Fibroblast of skin of left biceps (primary cell): Measurements from ENCODE around the gene GATD1.

Source experiments
- DNase-seq, 2 experiments: peaks; one replicate each; pipeline ENCODE4 v3.0.0-alpha.2; 2013; ENCODE audit warnings: low read depth in 2 of 2

GATD1 gene

DNA sequence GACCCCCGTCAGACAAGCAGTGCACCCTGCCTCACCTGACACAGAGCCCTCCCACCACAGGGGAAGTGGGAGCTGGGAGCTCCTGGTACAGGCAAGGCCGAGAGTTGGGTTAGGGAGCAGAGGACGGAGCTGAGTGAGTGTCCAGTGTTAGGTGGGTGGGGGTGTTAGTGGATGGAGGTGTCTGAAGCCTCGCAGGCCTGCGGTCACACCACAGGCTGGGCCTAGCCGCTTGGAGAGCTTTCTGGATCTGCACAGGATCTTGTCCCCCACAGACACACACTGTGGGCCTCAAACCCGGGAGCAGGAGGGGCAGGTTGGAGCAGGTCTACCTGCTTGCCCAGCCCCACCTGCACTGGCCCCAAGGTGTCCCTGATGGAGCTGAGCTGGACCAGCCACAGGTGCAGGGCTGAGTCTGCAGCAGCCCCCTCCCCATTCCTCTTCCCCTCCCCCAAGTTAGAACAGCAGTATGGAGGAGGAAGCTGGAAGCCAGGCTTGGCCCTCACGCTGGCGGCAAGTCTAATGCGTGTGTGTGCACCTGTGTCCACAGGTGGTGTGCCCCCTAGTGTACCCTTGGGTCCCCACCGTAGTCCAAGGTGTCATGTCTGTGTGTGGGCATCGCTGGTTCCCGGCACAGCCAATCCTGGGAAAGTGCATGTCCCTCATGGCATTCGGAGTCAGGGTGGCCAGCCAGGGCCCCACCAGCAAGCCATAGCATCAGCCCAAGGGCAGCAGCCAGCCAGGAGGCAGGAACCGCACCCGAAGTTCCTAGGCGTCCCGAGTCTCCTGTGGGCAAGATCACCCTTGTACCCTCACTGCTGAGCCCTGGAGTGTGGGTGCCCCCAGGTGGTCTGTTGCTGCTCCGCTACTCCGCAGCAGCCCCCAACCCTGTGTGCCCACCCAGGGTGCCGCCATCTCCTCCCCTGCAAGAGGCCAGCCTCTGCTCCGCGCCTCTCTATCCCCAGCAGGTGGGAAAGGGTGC, 2.0 kb upstream of the GATD1 start:
- no peak for DNase-seq

DNA sequence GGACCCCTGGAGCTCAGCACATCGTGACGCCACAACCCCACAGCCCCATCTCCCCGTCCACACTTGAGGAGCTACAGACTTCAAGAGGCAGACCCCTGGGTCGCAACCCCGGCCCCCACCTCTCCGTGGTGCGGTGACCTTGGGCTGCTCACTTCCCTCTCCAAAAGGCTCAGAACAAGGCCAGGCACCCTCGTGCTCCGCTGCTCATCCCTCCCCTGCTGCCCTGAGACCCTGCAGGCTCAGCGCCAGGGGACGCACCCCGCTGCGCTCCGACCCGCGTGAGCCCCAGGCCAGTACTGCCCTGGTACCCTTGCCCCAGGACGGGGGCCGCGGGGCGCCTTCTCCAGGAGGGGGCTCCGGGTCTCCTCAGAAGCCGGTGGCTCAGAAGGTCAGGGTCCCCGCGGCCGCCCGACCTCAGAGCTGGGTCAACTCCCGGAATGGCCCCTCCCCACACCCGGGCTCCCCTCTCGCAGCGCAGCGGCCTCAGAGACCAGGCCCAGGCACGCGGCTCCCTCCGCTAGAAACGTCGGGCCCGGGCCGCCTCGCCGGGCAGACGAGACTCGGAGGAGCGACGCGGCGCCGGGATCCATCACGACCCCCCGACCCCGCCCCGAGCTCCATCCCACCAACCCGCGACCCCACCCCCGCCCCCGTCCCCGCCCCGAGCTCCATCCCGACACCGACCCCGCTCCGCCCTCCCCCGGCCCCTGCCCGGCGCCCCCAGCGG, 563 bp downstream of the GATD1 start:
- DNase-seq, result no peak

DNA sequence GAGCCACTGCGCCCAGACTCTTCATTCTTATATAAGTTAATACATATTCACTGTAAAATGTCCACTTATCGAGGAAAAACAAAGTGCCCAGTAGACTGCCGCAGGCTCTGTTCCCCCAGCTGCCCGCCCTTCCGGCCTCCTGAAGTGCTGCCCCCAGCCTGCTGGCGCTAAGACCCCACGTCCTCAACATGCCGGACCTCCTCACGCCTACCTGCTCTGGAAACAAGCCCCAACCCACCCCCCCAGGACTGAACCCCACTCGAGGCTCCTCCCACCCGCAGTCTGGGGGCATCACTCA, 1.1 kb downstream of the GATD1 start:
- DNase-seq, result no peak

DNA sequence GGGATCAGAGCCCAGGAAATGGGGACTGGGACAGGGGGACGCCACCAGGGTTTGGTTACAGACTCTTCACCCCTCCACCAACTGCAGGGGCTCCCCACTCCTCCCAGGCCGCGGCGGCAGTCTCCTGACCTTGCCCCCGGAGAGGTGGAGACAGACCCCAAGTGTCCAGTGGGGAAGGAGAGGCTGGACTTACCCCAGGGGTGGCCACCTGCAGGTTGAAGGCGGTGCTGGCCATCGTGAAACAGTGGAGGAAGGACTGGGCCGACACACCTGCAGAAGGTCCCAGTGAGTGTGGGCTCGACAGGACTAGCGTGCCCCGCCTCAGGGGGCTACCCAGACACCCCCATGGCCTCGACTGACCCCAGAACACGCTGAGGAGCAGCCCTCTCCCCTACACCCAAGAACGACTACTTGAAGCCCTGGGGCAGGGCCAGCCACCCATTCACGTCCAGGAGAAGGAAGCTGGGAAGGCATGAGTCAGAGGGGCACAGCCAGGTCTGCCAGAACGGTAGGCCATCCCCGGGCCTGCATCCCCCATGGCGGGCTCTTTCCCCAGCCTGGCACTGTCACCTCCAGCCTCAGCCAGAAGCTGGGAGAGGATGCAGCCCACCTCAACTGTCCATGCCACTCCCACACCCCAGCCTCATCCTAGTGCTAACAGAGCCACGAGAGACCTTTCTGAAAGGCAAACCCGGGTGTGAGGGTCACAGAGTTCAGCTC, 2.3 kb downstream of the GATD1 start:
- no peak for DNase-seq

DNA sequence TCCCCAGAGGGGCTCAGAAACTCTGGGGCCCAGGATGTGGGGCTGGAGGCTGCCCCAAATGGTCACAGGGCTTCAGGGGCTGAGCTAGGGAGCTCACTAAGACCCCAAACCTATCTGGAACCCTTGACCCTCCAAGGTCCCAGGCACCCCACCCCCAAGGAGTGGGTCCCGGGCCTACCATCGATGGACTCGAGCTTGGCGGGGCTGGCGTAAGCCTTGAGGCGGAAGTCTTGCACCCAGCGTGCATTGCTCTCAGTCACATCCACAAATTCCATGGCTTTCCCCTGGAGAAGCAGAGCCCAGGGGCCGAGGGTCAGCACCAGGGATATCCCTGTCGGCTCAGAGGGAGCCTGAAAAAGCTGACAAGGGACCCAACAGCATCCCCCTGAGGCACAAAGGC, 3.5 kb downstream of the GATD1 start:
- no peak for DNase-seq

DNA sequence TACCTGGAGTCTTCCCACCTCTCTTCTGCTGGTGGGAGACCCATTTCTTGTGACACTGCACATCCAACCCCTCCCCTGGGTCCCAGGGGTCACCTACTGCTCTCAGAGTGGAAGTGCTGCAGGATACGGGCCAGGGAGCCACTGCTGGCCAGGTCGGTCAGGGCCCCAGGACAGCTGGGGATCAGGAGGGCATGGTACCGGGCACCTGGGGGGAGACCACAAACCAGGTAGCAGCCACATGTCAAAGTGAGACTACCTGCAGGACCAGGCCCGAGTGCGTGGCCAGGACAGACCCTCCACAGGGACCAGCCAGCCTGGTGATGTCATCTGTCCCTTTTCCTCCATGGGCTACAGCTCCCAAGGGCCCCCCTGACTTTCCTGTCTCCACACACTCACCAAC, 3.9 kb downstream of the GATD1 start:
- no peak for DNase-seq

DNA sequence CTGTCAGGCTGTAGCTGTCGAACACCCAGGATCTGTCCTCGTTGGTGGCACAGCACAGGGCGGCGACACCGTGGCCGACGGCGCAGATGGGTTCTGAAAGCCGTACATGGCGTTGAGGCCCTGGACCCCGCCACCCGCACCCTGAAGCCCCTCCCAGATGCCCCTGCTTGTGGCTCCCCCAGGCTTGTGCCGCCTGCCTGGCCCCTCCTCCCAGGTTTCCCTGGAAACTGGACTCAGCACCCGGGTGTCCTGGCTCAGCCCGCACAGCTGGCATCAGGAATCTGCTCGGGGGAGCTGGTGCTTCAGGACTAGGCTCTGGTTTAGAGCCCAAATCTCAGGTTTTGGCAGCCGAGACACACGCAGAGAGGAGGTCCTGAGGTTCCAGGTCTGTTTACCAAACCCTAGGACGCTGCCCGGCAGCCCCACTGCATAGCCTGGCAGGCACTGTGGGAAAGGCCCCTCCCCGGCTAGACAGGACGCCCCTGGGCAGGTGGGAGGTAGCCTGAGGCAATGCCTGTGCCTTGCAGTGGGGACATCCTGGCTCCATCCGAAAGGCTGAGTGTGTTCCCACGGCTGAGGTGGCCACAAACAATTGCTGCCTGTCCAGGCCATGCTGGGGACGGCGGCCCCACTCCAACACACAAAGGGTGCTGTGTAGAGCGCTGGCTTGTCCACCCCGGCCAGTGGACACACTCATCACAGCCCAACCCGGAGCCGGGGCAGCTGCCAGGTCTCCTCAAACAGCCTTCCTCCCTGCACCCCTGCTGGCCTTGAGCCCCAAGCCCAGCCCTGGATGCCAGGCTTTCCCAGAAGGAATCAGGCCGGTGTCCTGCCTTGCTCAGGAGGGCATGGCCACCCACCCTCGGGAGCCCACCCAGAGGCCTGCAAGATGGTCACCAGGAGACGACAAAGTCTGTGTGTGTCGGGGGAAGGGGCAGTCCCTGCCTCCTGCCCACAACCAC, 4.6 kb downstream of the GATD1 start:
- no peak for DNase-seq

DNA sequence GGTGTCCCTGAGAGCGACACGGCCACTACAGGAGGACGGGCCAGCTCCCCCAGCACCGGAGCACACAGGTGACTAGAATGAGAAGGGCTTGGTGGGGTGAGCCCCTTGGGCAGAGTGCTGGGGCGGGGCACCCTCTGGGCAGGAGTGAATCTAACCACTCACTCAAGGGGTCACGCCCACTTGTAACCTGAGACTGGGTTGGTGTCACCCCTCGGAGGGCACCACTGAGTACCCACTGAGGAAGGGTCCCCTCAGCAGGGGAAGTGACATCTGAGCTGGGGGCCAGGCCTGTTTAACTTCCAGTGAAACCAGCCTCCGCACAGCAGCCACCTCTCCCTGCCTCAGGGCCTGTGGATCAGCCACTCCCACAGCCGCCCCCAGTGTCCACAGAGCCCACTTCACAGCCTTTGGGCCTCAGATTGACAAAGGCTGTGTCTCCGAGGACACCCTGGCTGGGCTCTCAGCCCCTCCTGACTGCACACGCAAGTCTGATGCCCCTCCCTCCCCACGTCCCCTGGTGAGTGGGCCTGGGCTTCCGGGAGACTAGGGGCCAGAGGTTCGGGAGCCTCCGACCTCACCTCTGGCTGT, 5.6 kb downstream of the GATD1 start:
- no peak for DNase-seq

DNA sequence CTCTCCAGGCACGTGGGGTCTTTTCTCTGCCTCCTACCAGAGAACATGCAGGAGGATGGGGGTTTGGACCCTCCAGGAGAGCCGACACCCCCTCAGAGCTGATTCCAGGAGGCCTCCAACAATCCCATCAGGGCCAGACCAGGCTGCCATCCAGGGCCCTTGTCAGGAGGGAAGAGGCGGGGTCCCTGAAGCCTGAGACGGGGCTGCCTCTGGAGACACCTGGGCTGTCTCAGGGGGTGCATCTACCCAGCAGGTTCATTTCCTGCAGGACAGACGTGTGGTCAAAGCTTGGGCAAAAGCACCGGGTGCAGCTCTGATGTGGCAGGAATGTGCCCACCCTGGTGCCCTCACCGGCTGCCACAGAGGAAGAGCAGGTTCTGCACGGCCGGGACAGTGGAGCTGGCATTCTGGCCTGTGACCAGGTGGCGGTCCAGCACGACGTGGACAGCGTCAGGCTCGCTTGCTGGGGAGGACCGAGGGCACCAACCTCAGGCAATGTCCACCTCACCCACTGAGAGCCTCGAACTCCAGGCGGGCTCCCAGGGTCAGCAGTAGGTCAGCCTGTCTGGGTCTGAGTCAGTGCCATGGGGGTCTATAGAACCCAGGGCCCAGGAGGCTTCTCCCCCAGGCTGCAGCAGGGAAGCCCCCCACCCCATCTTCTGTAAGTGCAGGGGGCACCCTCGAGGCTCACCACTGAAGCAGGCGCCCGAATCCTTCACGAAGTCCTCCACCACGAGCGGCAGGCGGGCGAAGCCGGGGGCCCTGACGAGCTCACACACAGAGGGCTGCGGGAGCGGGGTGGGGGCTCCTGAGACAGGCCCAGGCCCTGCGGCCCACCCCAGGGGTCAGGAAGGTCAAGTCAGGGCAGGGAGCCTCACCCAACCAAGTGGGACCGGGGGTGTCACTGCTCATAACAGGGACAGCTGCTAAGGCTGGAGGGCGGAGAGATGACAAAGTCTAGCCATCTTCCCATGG, 6.4 kb downstream of the GATD1 start:
- DNase-seq, result no peak

DNA sequence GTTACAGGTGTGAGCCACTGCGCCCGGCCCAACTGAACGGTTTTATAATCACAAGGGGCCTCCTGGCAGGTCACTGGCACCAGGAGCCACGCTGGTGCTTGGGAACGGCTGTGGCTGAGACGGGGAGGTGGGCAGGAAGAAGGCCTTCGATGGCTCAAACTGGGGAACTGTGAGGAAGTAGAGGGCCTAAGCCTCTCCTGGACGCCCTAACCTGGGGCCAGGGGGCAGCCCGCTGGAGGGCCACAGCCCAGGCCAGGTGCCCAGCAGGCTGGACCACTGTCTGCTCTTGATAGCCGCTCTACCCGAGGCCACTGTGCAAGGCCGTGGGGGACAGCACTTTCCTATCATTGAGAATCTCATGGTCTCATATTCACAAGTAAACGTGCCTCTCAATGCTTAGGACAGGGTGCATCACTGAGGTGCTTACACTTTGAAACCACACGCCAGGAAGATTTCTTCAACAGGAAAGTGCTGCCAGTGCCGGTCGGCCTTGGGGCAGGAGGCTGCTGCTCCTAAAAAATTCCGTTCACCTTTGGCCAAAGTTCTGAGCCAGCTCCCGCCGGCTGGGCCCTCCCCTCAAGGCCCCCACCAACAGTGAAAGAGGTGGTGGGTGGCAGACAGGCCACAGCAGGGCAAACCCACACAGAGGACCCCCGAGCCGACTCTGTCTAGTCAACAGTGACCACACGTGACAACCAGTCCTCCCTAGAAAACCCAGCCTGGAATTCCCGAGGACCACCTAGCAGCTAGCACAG, 7.2 kb downstream of the GATD1 start:
- no peak for DNase-seq

DNA sequence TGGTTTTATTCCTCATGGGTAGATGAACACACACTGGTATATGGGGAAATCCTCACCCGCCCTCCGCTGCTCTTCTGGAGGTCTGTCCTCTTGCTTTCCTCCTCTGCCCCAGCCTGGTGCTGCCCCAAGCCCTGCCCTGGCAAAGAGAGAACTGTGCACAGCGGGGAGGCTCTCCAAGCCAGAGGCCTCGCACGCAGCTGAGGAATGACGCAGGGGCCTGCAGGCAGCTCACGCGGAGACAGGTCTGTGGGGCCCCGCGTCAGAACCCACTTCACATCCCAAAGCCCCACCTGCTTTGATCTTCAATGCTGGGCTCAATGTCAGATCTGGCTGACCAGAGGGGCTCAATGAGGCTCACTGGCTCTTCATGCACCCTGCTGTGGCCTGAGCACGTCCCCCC, 10.0 kb downstream of the GATD1 start:
- DNase-seq, result no peak

DNA sequence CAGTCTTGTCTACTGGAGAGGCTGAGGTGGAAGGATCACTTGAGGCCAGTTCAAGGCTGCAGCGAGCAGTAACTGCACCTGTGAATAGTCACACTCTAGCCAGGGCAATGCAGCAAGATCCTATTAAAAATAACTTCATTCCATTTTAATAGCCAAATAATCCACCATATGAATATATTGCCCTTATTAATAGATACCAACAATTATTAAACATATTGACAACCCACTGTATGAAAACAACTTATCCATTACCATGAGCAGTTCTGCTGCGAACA, 10.4 kb downstream of the GATD1 start:
- DNase-seq, result no peak

DNA sequence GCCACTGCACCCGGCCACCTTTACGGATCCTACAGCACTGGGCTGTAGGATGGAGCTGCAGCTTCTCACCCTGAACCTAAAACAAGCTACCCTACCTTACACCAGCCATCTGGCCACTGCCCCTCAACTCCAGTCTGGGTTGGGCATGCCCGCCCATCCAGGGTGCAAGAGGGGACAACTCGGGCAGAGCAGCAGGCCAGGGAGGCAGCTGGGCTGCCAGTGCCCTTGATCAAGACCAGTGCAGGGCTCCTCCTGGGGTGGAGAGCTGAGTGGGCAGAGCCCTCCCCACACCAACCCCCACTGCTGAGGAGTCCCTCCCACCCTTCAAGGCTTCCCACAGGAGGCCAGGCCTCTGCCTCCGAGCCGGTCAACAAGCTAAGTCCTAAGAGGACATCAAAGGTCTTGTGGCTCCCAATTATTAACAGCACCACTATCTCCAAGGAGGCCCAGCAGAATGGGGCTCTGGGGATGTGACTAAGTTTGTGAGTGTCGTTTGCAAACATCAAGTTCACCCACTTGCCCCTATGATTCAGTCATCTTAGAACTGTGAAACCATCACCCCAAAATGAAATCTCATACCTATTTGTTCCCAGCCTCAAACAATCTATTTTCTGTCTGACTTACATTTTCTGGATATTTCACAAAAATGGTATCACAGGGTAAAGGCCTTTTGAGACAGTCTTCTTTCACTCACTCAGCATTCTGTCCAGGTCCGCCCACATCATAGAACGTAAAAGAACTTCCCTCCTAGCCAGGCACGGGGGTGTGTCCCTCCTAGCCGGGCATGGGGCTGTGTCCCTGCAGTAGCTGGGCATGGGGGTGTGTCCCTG, 11.0 kb downstream of the GATD1 start:
- DNase-seq, result no peak

DNA sequence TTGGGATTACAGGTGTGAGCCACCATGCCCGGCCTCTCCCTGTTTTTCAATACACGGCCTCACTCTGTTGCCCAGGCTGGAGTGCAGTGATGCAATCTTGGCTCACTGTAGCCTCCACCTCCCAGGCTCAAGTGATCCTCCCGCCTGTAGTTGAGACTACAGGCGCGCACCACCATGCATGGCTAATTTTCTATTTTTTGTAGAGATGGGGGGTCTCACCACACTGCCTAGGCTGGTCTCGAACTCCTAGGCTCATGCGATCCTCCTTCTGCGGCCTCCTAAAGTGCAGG, 11.5 kb downstream of the GATD1 start:
- no peak for DNase-seq

DNA sequence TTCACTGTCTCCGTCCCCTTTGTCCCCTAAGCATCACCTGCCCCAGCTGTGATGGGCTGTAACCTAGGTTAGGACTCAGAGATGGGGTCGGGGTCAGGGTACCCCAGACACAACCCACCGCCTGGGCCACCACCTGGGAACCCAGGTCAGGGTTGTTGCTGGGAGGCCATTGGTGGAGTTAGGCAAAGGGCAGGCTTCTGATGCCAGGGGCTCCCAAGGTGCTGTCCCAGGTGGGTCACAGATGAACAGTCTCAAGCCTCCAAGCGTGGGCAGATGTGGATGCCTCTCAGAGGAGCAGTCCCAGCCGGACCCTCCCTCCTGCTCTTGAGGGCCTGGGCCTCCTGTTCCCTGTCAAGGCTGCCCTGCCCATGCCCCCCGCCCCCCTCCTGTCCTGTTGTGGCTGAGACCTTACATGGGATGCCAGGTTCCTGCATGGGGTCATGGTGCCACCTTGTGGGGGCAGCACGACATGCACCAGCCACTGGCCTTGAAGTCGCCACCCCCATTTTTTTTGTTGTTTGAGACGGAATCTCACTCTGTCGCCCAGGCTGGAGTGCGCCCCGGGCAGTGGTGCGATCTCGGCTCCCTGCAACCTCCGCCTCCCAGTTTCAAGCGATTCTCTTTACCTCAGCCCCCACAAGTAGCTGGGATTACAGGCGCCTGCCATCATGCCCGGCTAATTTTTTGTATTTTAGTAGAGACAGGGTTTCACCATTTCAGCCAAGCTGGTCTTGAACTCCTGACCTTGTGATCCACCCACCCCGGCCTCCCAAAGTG, 12.1 kb downstream of the GATD1 start:
- no peak for DNase-seq

DNA sequence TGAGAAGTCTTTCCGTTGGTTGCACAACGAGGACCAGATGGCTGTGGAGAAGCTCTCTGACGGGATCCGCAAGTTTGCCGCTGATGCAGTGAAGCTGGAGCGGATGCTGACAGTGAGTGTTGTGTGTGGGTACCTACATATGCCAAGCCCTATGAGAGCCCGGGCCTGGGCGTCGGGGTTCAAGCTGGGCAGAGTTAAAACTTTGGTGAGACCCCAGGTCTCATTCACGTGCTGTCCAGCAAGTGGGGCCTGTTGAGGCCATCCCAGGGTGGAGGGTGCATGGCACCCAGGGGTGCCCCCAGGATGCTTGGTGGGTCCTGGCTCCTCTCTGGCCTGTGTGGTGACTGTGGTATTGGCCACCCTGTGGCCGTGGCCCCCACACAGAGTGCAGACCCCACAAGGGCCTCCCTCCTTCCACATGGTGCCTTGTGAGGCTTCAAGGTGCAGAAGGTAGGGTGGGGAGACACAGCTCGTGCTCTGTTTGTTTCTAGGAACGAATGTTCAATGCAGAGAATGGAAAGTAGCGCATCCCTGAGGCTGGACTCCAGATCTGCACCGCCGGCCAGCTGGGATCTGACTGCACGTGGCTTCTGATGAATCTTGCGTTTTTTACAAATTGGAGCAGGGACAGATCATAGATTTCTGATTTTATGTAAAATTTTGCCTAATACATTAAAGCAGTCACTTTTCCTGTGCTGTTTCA, 12.8 kb downstream of the GATD1 start:
- DNase-seq, result no peak
